ENCODE data around the gene NES. TPM values are rescaled to one million over a fixed set of nuclear protein-coding genes. Genes with fewer than 3 reads are reported as not detected.

The NES gene
- total and polyA plus RNA-seq, 2 experiments from 2014 or later: 3.6 to 13.8 TPM

GRCh38 chr1:156664046-156664766 lies 13.0 kb downstream of the NES start:
- peak overlapping the region; percentile 61 for H3K4me2 ChIP-seq
- H3K36me3 ChIP-seq (replicated peaks; ENCODE audit: insufficient read depth, low read depth): no peaks in the 10 kb centered on the region
- TF ChIP-seq CTCF (IDR thresholded peaks at IDR 0.05; ENCODE audit: poor library complexity): no peak
- no peak for TF ChIP-seq EZH2 (IDR thresholded peaks at IDR 0.05; ENCODE audit: borderline replicate concordance)
- no peak for TF ChIP-seq EZH2phosphoT487 (IDR thresholded peaks at IDR 0.05; ENCODE audit: low read depth, severe bottlenecking, unreplicated experiment)
- no peaks in the 10 kb centered on the region for H4K20me1 ChIP-seq (ENCODE audit: insufficient read depth, poor library complexity, severe bottlenecking)
- no peak overlapping the region for H2AFZ ChIP-seq
- H3K27ac ChIP-seq: peak overlapping the region; percentile 73
- H3K9me2 ChIP-seq (replicated peaks; ENCODE audit: insufficient read depth): no peaks in the 10 kb centered on the region
- no peak overlapping the region for H3K4me3 ChIP-seq
- WGBS (ENCODE audit: low lambda C conversion rate, missing lambda C conversion rate): 54% methylated on average over 5 of the region's 5 CpGs
- no peak for DNase-seq (ENCODE audit: low spot score)
- peaks cover 84% of the 10 kb centered on the region for H3K4me1 ChIP-seq (ENCODE audit: insufficient read depth)
- no peaks in the 10 kb centered on the region for H3K27me3 ChIP-seq
- H3K79me2 ChIP-seq: no peaks in the 10 kb centered on the region
- no peaks in the 10 kb centered on the region for H3K9me3 ChIP-seq (ENCODE audit: low read depth)

- peaks cover 74% of the 10 kb centered on the region for H3K4me1 ChIP-seq (ENCODE audit: insufficient read depth)
- peak overlapping the region; percentile 82 for H3K27ac ChIP-seq
- no peak overlapping the region for H2AFZ ChIP-seq
- H3K79me2 ChIP-seq: no peaks in the 10 kb centered on the region
- no peak overlapping the region for H3K4me3 ChIP-seq
- H3K36me3 ChIP-seq (replicated peaks; ENCODE audit: insufficient read depth, low read depth): no peaks in the 10 kb centered on the region
- H3K9me3 ChIP-seq (ENCODE audit: low read depth): no peaks in the 10 kb centered on the region
- no peaks in the 10 kb centered on the region for H3K27me3 ChIP-seq
- WGBS (ENCODE audit: low lambda C conversion rate, missing lambda C conversion rate): 35% methylated on average over 5 of the region's 5 CpGs
- no peaks in the 10 kb centered on the region for H3K9me2 ChIP-seq (replicated peaks; ENCODE audit: insufficient read depth)
- no peak overlapping the region for H3K4me2 ChIP-seq
- TF ChIP-seq EZH2phosphoT487 (IDR thresholded peaks at IDR 0.05; ENCODE audit: low read depth, severe bottlenecking, unreplicated experiment): no peak
- H4K20me1 ChIP-seq (ENCODE audit: insufficient read depth, poor library complexity, severe bottlenecking): no peaks in the 10 kb centered on the region
- DNase-seq (ENCODE audit: low spot score): peak; percentile 49
Measured at GRCh38 chr1:156663178-156663577, 14.0 kb downstream of the NES start.

GRCh38 chr1:156662800-156663055 lies 14.5 kb downstream of the NES start:
- Histone ChIP-seq H3K27ac (peak overlapping the region; percentile 82), H3K4me2 (no peak overlapping the region), H3K36me3 (replicated peaks; ENCODE audit: insufficient read depth, low read depth) (no peaks in the 10 kb centered on the region), H3K79me2 (no peaks in the 10 kb centered on the region), H3K9me2 (replicated peaks; ENCODE audit: insufficient read depth) (no peaks in the 10 kb centered on the region), H2AFZ (no peak overlapping the region), H3K4me1 (ENCODE audit: insufficient read depth) (peaks cover 70% of the 10 kb centered on the region), H3K27me3 (no peaks in the 10 kb centered on the region), H3K9me3 (ENCODE audit: low read depth) (no peaks in the 10 kb centered on the region), H4K20me1 (ENCODE audit: insufficient read depth, poor library complexity, severe bottlenecking) (no peaks in the 10 kb centered on the region), H3K4me3 (no peak overlapping the region)
- WGBS (ENCODE audit: low lambda C conversion rate, missing lambda C conversion rate): 97% methylated on average over 5 of the region's 5 CpGs
- TF ChIP-seq EZH2 (IDR thresholded peaks at IDR 0.05; ENCODE audit: borderline replicate concordance) (no peak), EZH2phosphoT487 (IDR thresholded peaks at IDR 0.05; ENCODE audit: low read depth, severe bottlenecking, unreplicated experiment) (no peak), CTCF (IDR thresholded peaks at IDR 0.05; ENCODE audit: poor library complexity) (no peak)
- DNase-seq (ENCODE audit: low spot score): no peak

- H3K27ac ChIP-seq: peak overlapping the region; percentile 82
- no peaks in the 10 kb centered on the region for H3K9me3 ChIP-seq (ENCODE audit: low read depth)
- H3K36me3 ChIP-seq (replicated peaks; ENCODE audit: insufficient read depth, low read depth): no peaks in the 10 kb centered on the region
- H3K4me1 ChIP-seq (ENCODE audit: insufficient read depth): peaks cover 70% of the 10 kb centered on the region
- no peak overlapping the region for H3K4me3 ChIP-seq
- no peaks in the 10 kb centered on the region for H3K9me2 ChIP-seq (replicated peaks; ENCODE audit: insufficient read depth)
- TF ChIP-seq EZH2 (IDR thresholded peaks at IDR 0.05; ENCODE audit: borderline replicate concordance): no peak
- H2AFZ ChIP-seq: no peak overlapping the region
- peaks cover 2% of the 10 kb centered on the region for H3K27me3 ChIP-seq
- H3K4me2 ChIP-seq: peak overlapping the region; percentile 34
- H3K79me2 ChIP-seq: no peaks in the 10 kb centered on the region
- WGBS (ENCODE audit: low lambda C conversion rate, missing lambda C conversion rate): 65% methylated on average over 12 of the region's 12 CpGs
- H4K20me1 ChIP-seq (ENCODE audit: insufficient read depth, poor library complexity, severe bottlenecking): no peaks in the 10 kb centered on the region
- no peak for DNase-seq (ENCODE audit: low spot score)
Measured at GRCh38 chr1:156662005-156662799, 15.0 kb downstream of the NES start.
